CD14-positive monocyte (primary cell): Measurements from ENCODE around the gene STK4. TPM values are rescaled to one million over a fixed set of nuclear protein-coding genes. Genes with fewer than 3 reads are reported as not detected.

ENCODE experiments used
- DNase-seq, 3 donors: peaks; one replicate each; pipeline ENCODE4 v3.0.0-alpha.2; 2011 to 2022
- H2AFZ ChIP-seq: 2 replicates; pipeline ENCODE4 v1.6.0; 2012; ENCODE audit warnings: mild to moderate bottlenecking, low read depth, low read length, inconsistent platforms; ENCODE audit not compliant: insufficient read depth, poor library complexity, severe bottlenecking
- H3K27ac ChIP-seq, 2 donors: 1 replicate in 1 of 2; 2 replicates in 1 of 2; pipeline ENCODE4 v1.5.1; 2012 to 2013; ENCODE audit warnings: low read length in 2 of 2, control low read depth in 1 of 2, inconsistent platforms in 1 of 2, low read depth in 1 of 2, mild to moderate bottlenecking in 1 of 2
- H3K27me3 ChIP-seq, 2 donors: one replicate each; pipeline versions ENCODE4 v1.6.0 to v1.6.1; 2011 to 2013; ENCODE audit warnings: low read length in 2 of 2; ENCODE audit not compliant: control insufficient read depth in 2 of 2, insufficient read depth in 2 of 2
- H3K36me3 ChIP-seq, 2 donors: replicated peaks in 1 of 2; 1 replicate in 1 of 2; 2 replicates in 1 of 2; pipeline versions ENCODE4 v1.5.1 to v1.6.1; 2012 to 2013; ENCODE audit warnings: low read length in 2 of 2, control low read depth in 1 of 2, inconsistent platforms in 1 of 2, mild to moderate bottlenecking in 1 of 2; ENCODE audit not compliant: insufficient read depth in 2 of 2, control insufficient read depth in 1 of 2
- H3K4me1 ChIP-seq, 2 donors: 1 replicate in 1 of 2; 2 replicates in 1 of 2; pipeline versions ENCODE4 v1.5.1 to v1.6.1; 2012 to 2013; ENCODE audit warnings: low read length in 2 of 2, control low read depth in 1 of 2, inconsistent platforms in 1 of 2, mild to moderate bottlenecking in 1 of 2, moderate library complexity in 1 of 2; ENCODE audit not compliant: insufficient read depth in 2 of 2, control insufficient read depth in 1 of 2
- H3K4me2 ChIP-seq: replicated peaks from 2 replicates; pipeline ENCODE3; 2012; ENCODE audit warnings: low read length, moderate library complexity, mild to moderate bottlenecking; ENCODE audit not compliant: poor library complexity, severe bottlenecking; ENCODE audit errors: extremely low read depth
- H3K4me3 ChIP-seq, 3 experiments: fragments of 200-600 bp in 1 of 3; sonication (generic) in 1 of 3; replicated peaks in 1 of 3; 1 replicate in 2 of 3; 2 replicates in 1 of 3; pipeline ENCODE4 v1.5.1; 2011 to 2013; ENCODE audit warnings: low read length in 3 of 3, mild to moderate bottlenecking in 3 of 3, control low read depth in 2 of 3, low read depth in 2 of 3, inconsistent platforms in 1 of 3, moderate library complexity in 1 of 3
- H3K79me2 ChIP-seq: 2 replicates; pipeline ENCODE4 v1.6.0; 2012; ENCODE audit warnings: mild to moderate bottlenecking, control low read depth, inconsistent platforms, low read length, moderate library complexity; ENCODE audit not compliant: insufficient read depth
- H3K9ac ChIP-seq: 2 replicates; pipeline ENCODE4 v1.6.0; 2017; ENCODE audit warnings: low read length, mild to moderate bottlenecking; ENCODE audit not compliant: insufficient read depth, poor library complexity, severe bottlenecking
- H3K9me3 ChIP-seq, 2 donors: replicated peaks in 1 of 2; 1 replicate in 1 of 2; 2 replicates in 1 of 2; pipeline versions ENCODE4 v1.5.1 to v1.6.1; 2012 to 2013; ENCODE audit warnings: low read length in 2 of 2, control low read depth in 1 of 2; ENCODE audit not compliant: control insufficient read depth in 1 of 2, insufficient read depth in 1 of 2
- H4K20me1 ChIP-seq: 2 replicates; pipeline ENCODE4 v1.6.0; 2012; ENCODE audit warnings: mild to moderate bottlenecking, low read length, control low read depth, moderate library complexity; ENCODE audit not compliant: insufficient read depth
- H3K27ac Mint-ChIP-seq, 7 donors: one replicate each; pipeline ENCODE4 v1.8.0; 2020; ENCODE audit warnings: mild to moderate bottlenecking in 7 of 7, mixed read lengths in 7 of 7, moderate library complexity in 6 of 7, inconsistent platforms in 2 of 7
- H3K27me3 Mint-ChIP-seq, 3 donors: one replicate each; pipeline ENCODE4 v1.8.0; 2021 to 2022; ENCODE audit warnings: low read depth in 3 of 3, mild to moderate bottlenecking in 3 of 3, mixed read lengths in 3 of 3, moderate library complexity in 3 of 3, inconsistent platforms in 1 of 3
- H3K36me3 Mint-ChIP-seq, 2 donors: one replicate each; pipeline ENCODE4 v1.8.0; 2020; ENCODE audit warnings: mixed read lengths in 2 of 2, inconsistent platforms in 1 of 2, mild to moderate bottlenecking in 1 of 2
- H3K4me1 Mint-ChIP-seq: one replicate; pipeline ENCODE4 v1.8.0; 2020; ENCODE audit warnings: mild to moderate bottlenecking, mixed read lengths
- H3K4me3 Mint-ChIP-seq, 2 donors: one replicate each; pipeline ENCODE4 v1.8.0; 2020; ENCODE audit warnings: mild to moderate bottlenecking in 2 of 2, mixed read lengths in 2 of 2, moderate library complexity in 1 of 2
- H3K9me3 Mint-ChIP-seq, 7 donors: one replicate each; pipeline ENCODE4 v1.8.0; 2020 to 2022; ENCODE audit warnings: mixed read lengths in 7 of 7, mild to moderate bottlenecking in 6 of 7, moderate library complexity in 6 of 7, inconsistent platforms in 2 of 7
- CTCF ChIP-seq: fragments of 200-600 bp; IDR thresholded peaks from one replicate; pipeline ENCODE4 v1.8.0; 2022; ENCODE audit warnings: antibody characterized with exemption, mild to moderate bottlenecking
- WGBS: methylation state at CpG from one replicate; pipeline ENCODE4 v1.1.5; 2013; ENCODE audit warnings: missing lambda C conversion rate; ENCODE audit not compliant: insufficient coverage; 5-methylcytosine and 5-hydroxymethylcytosine counted together
- intact Hi-C, 2 donors: fragments of 100-400 bp; cut with micrococcal nuclease; formaldehyde crosslinking; loops; one replicate each; pipeline versions ENCODE4 v1.15.0 to v1.15.1; 2023
- polyA plus RNA-seq, 3 donors: library from polyadenylated mRNA; depleted of rRNA in 1 of 3; unstranded in 2 of 3; stranded (reverse) in 1 of 3; fragments of 300-500 nt in 2 of 3; fragments of >200 nt in 1 of 3; fragmentation: Illumina TruSeq in 2 of 3; gene quantifications; 1 replicate in 2 of 3; 2 replicates in 1 of 3; pipeline ENCODE4 v1.2.3, GENCODE V29; 2012 to 2021

The STK4 gene
- polyA plus RNA-seq, 3 donors, result 53.0 to 123 (median 69.9) TPM

GRCh38 chr20:45038745-45039474 is 72.6 kb downstream of the STK4 start:
- Mint-ChIP-seq H3K36me3 (peaks cover 40 to 48% of the 10 kb centered on the region in 2 donors), H3K4me3 (no peak overlapping the region), H3K9me3 (peaks cover 0 to 5% (median 3%) of the 10 kb centered on the region in 7 donors), H3K27ac (peak overlapping the region; percentile 74 to 90 (median 86)), H3K4me1 (peaks cover 42% of the 10 kb centered on the region), H3K27me3 (no peaks in the 10 kb centered on the region)
- Histone ChIP-seq H3K9ac (no peak overlapping the region), H4K20me1 (peaks cover 90% of the 10 kb centered on the region), H3K4me3 (no peak overlapping the region), H3K79me2 (peaks cover 84% of the 10 kb centered on the region), H3K27me3 (no peaks in the 10 kb centered on the region), H2AFZ (no peak overlapping the region), H3K36me3 (peaks cover 30 to 68% of the 10 kb centered on the region in 2 donors), H3K4me1 (peaks cover 26 to 45% of the 10 kb centered on the region in 2 donors), H3K9me3 (no peaks in the 10 kb centered on the region), H3K27ac (peak overlapping the region in 1 of 2 donors; percentile 77), H3K4me2 (peak overlapping the region; percentile 30)
- no CpG with 5 or more reads among the region's 1 CpG for WGBS
- no peak for TF ChIP-seq CTCF
- intact Hi-C loops, result no loop called here
- DNase-seq, result peak in 1 of 3 donors; percentile 7

- H3K4me3 ChIP-seq, result peak overlapping the region in 1 of 3 experiments; percentile 34
- peaks cover 38 to 53% of the 10 kb centered on the region in 2 donors for H3K36me3 Mint-ChIP-seq
Measured at GRCh38 chr20:45039475-45039820, 73.1 kb downstream of the STK4 start.

More at GRCh38 chr20:45039475-45039820, 73.1 kb downstream of the STK4 start:
- H3K79me2 ChIP-seq, result peaks cover 89% of the 10 kb centered on the region
- H3K27me3 Mint-ChIP-seq, result no peaks in the 10 kb centered on the region
- H3K9ac ChIP-seq, result no peak overlapping the region
- no peak overlapping the region for H2AFZ ChIP-seq
- peaks cover 94% of the 10 kb centered on the region for H4K20me1 ChIP-seq
- intact Hi-C loops, result no loop called here
- H3K27ac Mint-ChIP-seq, result peak overlapping the region; percentile 80 to 90 (median 86)
- WGBS, result no CpG with 5 or more reads among the region's 1 CpG
- peak; percentile 65 to 68 (median 66) for DNase-seq
- H3K4me1 ChIP-seq, result peaks cover 29 to 49% of the 10 kb centered on the region in 2 donors
- H3K4me3 Mint-ChIP-seq, result no peak overlapping the region
- peaks cover 30 to 71% of the 10 kb centered on the region in 2 donors for H3K36me3 ChIP-seq
- H3K9me3 ChIP-seq, result no peaks in the 10 kb centered on the region
- H3K9me3 Mint-ChIP-seq, result peaks cover 0 to 5% (median 3%) of the 10 kb centered on the region in 7 donors
- H3K4me2 ChIP-seq, result peak overlapping the region; percentile 30
- H3K27ac ChIP-seq, result peak overlapping the region in 1 of 2 donors; percentile 77
- TF ChIP-seq CTCF, result no peak
- peaks cover 46% of the 10 kb centered on the region for H3K4me1 Mint-ChIP-seq
- H3K27me3 ChIP-seq, result no peaks in the 10 kb centered on the region
